GM18519 (cell line): ENCODE measurements around the gene BBS9.

Experiments used
- ATAC-seq: cut with Tn5 transposase; IDR thresholded peaks from one replicate; pipeline ENCODE4 v1.9.1; 2021; ENCODE audit warnings: mild to moderate bottlenecking, moderate library complexity; ENCODE audit not compliant: unreplicated experiment, low FRiP score

BBS9 gene

DNA sequence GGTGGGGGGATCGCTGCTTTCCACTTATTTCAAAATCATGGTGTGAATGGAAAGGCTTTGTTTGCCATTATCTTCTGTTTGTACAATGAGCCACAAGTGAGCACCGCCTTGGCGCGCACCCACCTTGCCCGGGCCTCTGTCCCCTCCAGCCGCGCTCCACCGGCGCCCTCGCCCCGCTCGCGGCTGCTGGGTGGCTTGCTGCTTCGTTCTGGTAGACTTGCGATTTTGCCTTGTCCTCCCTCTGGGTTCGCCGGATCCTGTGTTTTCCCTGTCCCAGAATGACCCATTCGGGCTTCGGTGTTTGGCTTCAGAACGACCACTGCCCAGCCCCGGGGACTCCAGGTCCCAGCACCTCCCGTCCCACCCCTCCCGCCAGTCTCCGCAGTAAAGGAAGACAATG, 503.0 kb downstream of the BBS9 start:
- ATAC-seq, result no peak

DNA sequence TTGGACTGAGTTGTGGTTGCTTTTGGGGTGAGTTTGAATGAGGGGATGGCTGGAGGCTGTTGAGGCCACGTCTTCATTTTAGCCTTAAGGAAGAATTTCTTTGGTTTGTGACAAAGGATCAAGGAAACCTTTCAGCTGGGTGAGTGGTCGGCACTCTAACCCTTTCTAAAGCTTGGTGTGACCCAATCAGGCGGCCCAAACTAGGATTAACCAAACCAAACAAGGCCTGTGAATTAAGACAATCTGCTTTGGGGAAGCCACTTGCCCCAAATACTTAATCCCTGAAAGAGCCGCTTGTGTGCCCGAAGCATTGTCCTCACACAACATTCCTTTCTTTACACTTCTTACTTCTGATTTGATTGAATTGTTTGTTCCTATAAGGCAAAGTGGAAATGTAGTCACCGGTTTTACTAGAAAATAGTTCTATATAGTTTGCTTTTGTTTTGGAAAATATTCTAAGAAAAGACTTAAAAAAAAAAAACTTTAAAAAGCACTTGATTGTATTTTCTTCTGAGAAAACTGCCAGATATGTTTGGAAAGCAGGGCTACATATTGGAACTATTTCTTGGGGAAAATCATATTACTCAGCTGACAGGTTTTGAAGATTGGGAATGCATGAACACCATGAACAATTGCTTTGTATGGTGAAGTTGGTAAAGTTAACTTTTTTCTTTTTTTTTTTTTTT, 503.6 kb downstream of the BBS9 start:
- ATAC-seq, result no peak

DNA sequence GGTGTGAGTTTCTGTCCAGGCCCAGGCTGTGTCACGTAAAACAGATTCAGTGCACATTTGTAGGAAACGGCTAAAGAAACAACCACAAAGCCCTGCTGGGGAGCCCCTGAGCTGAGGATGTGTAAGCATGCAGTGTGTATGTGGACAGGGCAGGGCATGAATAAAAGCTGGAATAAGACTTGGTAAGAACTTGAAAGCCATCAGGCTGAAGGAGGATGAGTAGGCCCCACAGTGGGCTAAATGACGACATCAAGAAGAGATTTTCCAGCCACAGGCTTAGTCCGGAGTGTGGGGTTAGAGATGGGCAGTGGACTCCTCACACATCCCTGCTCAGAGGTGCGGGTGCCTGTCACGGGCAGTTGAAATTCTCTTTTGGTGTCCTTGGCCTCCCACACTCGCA, 505.2 kb downstream of the BBS9 start:
- ATAC-seq, result no peak

DNA sequence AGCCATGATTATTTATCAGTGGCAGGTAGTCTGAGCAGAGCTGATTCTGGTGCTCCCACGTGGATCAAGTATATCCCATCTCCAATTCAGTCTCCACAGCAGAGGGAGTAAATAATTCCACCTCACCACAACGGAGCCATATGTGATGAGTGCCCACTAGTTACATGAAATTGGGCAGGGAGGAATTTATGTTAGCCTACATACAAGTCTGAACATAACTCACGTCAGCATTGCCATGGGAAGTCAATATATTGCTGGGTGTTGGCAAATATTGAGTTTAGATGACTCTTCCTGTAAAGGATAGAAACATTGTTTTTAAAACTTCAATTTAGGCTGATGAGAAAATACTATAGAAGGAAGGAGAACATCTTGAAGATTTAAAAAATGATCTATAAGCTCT, 507.0 kb downstream of the BBS9 start:
- no peak for ATAC-seq

DNA sequence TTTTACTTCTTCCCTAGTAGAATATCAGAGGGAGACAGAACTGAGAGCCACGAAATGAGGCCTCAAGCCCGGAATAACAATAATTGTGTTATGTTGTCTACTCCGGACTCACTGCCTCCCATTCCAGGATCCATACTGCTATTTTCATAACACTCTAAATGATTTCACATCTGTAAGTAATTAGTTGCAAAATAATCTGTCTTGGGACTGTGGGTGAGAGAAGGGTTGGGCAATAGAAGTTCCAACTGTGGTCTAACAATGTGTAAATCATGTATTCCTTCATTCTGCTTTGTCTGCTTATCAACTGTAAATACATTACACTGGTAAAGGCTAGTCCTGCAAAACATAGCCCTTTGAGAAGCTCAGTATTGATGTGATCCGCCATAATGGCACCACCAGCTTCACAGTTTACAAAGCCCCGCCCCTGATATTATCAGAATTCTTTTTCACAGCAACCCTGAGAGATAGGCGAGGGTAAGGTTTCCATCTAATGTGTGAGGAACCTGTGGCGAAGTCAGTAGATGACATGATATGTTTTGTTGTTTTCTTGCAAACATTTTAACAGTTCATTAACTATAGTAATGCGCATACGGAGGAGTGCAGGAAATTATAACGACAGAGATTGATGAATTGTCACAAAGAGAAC, 510.3 kb downstream of the BBS9 start:
- no peak for ATAC-seq

DNA sequence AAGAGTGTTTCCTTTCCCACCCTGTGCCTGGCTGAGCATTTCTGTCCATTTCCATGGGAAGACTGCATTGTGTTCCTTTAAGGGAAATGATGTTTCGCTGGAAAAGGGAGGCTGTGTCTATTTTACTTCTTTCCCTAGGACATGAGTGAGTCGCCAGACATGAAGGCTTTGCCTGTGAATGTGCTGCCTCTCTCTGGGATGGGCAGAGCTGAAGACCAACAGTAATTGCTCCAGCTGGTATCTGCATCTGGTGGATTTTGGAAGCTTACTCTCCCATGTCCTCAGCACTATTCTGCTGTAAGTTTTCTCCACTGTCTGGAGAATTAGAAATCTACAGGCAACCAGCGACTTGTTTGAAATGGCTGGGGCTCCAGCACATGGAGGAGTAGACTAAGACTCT, 511.4 kb downstream of the BBS9 start:
- ATAC-seq, result no peak

DNA sequence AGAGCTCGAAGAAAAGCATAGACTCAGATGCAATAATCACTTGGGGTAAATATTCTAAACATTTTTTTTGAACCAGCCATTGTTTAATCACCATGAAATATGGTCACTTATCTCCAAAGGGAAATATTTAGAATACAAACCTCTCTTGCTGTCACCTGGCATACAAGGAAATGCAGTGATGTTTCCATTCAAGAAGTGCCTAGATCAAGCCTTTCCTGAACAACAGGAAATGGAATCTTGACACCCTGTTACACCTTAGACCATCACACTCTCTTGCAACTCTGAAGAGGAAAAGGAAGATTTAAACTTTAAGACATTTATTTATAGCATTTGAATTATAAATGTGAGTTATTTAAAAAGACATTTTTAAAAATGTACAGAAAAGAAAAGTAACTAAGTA, 512.9 kb downstream of the BBS9 start:
- no peak for ATAC-seq

DNA sequence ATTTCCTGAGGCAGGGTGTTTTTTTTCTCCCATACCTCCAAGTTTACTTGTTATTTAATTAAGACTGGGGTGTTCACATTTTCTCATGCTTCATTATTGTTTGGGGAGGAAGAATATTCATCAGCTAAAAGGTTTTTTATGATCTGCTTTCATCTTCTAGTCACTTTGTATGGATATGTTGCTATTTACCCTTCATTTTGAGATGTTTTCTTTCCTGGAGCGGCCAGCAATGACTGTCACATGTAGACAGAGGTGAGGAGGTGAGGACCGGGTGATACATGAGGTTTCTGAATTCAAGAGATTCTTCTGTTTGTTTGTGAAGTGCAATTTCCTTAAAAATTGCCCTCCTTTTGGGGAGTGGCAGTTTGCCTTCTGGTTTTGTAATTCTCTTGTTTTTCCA, 514.2 kb downstream of the BBS9 start:
- ATAC-seq, result no peak

DNA sequence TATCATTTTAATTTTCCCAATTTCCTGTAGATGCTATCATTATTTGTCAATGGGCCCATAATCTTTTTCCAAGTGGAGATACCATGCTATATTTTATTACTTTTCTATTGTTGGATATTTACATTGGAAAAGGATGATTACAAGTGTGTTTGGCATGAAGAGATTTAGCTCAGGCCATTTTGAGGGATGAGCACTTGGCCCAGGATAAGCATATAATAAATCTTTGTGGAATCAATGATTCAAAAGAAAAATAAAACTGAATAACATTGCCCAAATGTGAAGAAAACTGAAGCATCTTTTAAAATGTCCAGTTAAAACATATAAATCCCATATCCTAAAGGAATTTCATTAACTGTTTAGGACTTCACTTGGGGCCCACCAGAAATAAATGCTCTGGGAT, 515.1 kb downstream of the BBS9 start:
- no peak for ATAC-seq

DNA sequence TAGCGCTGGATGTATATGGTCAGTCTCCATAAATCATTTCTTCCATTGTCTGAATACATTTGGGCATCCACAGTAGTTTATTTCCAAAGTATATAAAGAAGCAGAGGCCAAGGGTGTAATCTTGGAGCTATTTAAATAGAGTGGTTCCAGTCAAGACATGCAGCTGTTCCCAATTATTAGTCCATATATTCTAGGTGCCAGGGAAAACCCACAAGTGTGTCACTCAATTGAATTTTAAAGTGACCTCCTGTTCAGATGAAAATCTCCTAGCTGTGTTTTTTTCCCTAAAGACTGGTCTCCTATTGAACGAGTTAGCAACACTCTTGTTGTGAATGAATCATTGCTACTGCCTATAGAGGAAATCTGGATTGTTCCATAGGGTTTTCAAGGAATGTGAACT, 515.7 kb downstream of the BBS9 start:
- no peak for ATAC-seq

DNA sequence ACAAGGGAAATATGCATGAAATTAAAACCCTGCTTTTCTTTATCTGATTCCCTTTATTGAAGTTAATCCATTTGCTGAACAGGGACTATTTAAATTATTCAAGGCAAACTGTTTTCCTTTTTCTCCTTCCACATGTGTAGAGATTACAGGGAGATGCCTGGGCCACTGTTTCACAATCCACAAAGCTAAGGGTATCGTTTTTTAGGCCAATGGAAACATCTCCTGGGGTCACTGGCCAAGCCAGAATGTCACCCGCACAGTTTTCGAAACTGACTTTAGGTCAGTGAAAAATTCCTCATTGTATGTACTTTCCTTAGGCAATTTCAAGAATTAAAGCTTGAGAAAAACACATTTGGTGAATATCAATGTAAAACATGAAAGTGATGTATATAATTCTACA, 516.8 kb downstream of the BBS9 start:
- ATAC-seq, result no peak

DNA sequence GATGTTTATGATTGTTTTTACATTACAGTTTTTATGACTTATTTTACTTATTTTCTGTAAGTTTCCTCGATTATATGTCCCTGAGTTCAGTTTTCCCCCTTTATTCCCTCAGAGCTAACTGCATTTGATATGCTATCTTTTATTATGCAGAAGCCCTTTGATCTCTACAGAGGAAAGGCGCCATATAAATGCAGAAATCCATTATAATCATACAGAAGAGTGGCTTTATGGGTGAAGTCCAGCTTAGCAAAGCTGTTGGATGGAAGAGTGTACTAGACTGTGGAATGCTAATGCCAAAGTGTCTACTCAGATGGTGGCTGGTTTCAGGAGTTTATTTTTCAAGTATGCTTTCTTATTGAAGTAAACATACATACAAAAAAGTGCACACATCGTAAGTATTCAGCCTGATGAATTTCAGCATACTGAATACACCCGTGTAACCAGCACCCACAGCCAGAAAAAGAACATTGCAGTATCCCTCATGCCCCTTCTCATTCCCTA, 517.6 kb downstream of the BBS9 start:
- ATAC-seq, result no peak

DNA sequence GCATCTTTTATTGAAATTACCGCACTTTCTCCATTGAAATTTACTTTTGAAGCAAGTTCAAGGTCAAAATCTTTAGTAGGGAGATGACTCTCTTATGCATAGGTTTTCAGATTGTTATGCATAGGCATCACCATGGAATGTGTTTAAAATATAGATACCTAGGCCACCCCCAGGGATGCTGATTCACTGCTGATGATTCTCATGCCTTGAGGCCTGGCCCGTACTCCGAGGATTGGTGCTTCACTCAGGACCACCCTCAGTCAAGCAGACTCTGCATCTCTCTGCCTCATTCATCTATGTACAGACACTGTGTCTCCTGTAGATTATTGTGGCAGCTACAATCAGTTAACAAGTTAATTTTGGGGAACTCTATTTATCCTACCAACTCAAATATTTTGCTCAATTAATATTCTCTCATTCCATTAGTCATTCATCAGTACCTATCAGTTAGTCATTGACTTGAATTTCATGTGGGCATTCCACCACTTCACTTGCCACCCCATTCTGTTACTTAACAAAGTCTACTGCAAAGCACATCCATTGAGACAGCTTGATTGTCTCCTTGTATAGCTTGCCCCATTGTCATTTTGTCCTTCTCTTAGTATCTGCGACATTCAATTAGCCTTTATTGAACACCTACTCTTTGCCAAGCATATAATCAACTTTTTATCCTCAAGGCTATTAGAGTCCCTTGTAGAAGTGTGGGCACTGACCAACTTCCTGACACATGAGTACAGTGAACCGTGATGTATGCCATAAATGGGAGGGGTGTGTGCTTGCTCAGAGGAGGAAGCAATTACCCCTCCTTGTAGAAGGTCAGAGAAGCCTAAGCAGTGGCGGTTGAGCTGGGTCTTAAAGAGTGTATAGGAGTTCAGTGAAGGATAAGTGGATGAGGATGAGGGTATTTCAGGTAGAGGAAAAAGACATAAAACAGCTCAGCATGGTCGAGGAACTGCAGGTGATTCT, 520.4 kb downstream of the BBS9 start:
- ATAC-seq, result no peak

DNA sequence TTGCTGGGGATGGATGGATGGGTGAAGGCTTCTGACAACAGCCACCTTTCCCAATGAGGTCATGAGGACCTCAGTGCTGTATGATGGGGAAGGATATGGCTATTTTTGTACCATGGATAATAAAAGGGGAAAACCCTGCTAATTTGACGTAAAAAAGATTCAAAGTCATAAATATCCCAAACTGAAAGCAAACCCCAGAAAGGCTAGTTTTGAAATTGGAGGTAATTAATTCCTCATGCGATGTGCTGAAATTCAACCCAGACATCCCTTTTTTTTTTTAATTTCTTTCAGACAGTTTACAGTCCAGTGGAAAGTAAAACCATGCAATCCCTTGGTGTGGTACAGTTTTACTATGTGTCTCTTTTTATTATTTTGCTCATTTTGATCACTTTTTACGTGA, 521.5 kb downstream of the BBS9 start:
- no peak for ATAC-seq

DNA sequence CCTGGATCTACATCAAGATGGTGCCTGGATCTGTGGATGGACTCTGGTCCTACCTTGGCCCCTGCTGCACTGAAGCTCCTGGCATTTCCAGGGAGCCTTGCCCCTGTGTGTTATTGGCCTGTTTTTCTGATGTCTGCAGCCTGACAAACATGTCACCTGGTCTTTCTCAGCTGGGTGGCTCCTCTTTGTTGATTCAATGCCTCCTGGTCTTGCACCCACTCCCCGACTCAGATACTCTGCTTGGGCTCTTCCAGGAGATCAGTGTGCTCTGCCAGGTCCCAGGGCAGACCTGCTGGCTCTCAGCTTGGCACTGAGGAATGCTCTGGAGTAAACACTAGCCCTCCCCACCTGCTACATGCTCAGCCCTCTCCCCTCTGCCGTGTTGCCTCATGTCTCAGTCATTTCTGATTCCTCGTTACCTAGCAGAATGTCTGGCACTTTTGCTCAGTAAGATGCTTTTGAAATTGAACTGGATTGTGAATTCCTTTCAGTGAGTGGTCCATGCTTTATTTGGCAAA, 522.7 kb downstream of the BBS9 start:
- no peak for ATAC-seq

DNA sequence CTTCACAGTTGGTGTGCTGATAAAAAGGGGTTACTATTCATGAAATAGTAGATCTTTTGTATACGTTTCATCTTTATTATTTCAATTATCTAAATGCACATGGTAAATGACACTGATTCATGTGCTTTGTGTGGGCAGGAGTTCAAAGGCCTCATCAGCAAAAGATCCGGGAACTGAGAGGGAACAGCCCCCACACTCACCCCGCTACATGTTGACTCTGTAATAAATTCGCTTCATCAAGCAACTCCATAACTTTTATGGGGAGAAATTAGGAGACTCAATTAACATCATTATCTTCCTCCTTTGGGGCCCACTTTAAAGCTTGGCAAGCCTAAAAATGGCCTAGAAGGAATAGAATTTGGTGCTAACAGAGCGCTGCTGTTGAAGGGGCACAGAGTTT, 525.3 kb downstream of the BBS9 start:
- ATAC-seq, result no peak
